BLaER1 treated with 17β-estradiol and CSF1 and Interleukin-3, amounts not matched to agents 10 nM and 100 nM (cell line): ENCODE data around the gene PNMA6E.

ENCODE experiments used
- H3K27ac ChIP-seq, 11 experiments: shearing (Covaris generic); formaldehyde crosslinking; 2 replicates each; pipeline ENCODE4 v1.8.1; 2022
- H3K27me3 ChIP-seq, 11 experiments: shearing (Covaris generic); formaldehyde crosslinking; 2 replicates each; pipeline ENCODE4 v1.8.1; 2022
- H3K36me3 ChIP-seq, 11 experiments: shearing (Covaris generic); formaldehyde crosslinking; 2 replicates each; pipeline ENCODE4 v1.8.1; 2022
- H3K4me1 ChIP-seq, 10 experiments: shearing (Covaris generic); formaldehyde crosslinking; 2 replicates each; pipeline ENCODE4 v1.8.1; 2022
- H3K4me2 ChIP-seq, 11 experiments: shearing (Covaris generic); formaldehyde crosslinking; 2 replicates each; pipeline ENCODE4 v1.8.1; 2022
- H3K4me3 ChIP-seq, 10 experiments: shearing (Covaris generic); formaldehyde crosslinking; 2 replicates each; pipeline ENCODE4 v1.8.1; 2022
- H3K9ac ChIP-seq, 11 experiments: shearing (Covaris generic); formaldehyde crosslinking; 2 replicates each; pipeline ENCODE4 v1.8.1; 2022
- H3K9me3 ChIP-seq, 11 experiments: shearing (Covaris generic); formaldehyde crosslinking; replicated peaks in 1 of 11; 2 replicates each; pipeline ENCODE4 v1.8.1; 2022
- H4K20me1 ChIP-seq, 11 experiments: shearing (Covaris generic); formaldehyde crosslinking; 2 replicates each; pipeline ENCODE4 v1.8.1; 2022
- Cebpa-rat ChIP-seq, 11 experiments: shearing (Covaris generic); IDR thresholded peaks; 2 replicates each; pipeline ENCODE4 v1.8.1; 2022

The PNMA6E gene

GRCh38 chrX:153412746-153413720, 11.9 kb upstream of the PNMA6E start:
- peaks cover 72 to 99% (median 86%) of the 10 kb centered on the region in 11 experiments for H3K27me3 ChIP-seq
- peaks cover 0 to 15% (median 0%) of the 10 kb centered on the region in 11 experiments; a peak in 3 of 22 replicates for H3K9me3 ChIP-seq
- peaks cover 0 to 27% (median 0%) of the 10 kb centered on the region in 11 experiments; a peak in 8 of 22 replicates for H4K20me1 ChIP-seq
- peaks cover 13 to 26% (median 21%) of the 10 kb centered on the region in 10 experiments; a peak in 19 of 20 replicates for H3K4me1 ChIP-seq
- no peak for TF ChIP-seq Cebpa-rat (IDR thresholded peaks at IDR 0.05)
- 0 out of 20 replicates have a peak overlapping the region, but pooled peaks of 1 of the 10 experiments have one; percentile 4 for H3K4me3 ChIP-seq
- H3K27ac ChIP-seq: no peak overlapping the region
- peak overlapping the region in 4 of 11 experiments; percentile 80 to 86 (median 82); a peak in 7 of 22 replicates for H3K4me2 ChIP-seq
- H3K9ac ChIP-seq: no peak overlapping the region
- H3K36me3 ChIP-seq: no peaks in the 10 kb centered on the region

GRCh38 chrX:153411988-153412574, 10.9 kb upstream of the PNMA6E start:
- Histone ChIP-seq H3K4me1 (peaks cover 11 to 22% (median 13%) of the 10 kb centered on the region in 10 experiments; a peak in 18 of 20 replicates), H3K27ac (peak overlapping the region in 1 of 11 experiments; percentile 17; a peak in 1 of 22 replicates), H4K20me1 (peaks cover 0 to 36% (median 0%) of the 10 kb centered on the region in 11 experiments; a peak in 8 of 22 replicates), H3K27me3 (peaks cover 64 to 99% (median 85%) of the 10 kb centered on the region in 11 experiments), H3K4me2 (peak overlapping the region; percentile 56 to 86 (median 71)), H3K9ac (peak overlapping the region in 5 of 11 experiments; percentile 9 to 68 (median 45); a peak in 5 of 22 replicates), H3K36me3 (no peaks in the 10 kb centered on the region), H3K4me3 (peak overlapping the region; percentile 31 to 66 (median 46); a peak in 17 of 20 replicates), H3K9me3 (peaks cover 0 to 15% (median 0%) of the 10 kb centered on the region in 11 experiments; a peak in 3 of 22 replicates)
- no peak for TF ChIP-seq Cebpa-rat (IDR thresholded peaks at IDR 0.05)

- H3K9ac ChIP-seq: peak within 1 kb of the TSS in 7 of 11 experiments; percentile 9 to 68 (median 37); a peak in 7 of 22 replicates
- H3K36me3 ChIP-seq: no peaks in the 10 kb centered on the region
- H3K4me2 ChIP-seq: peak within 1 kb of the TSS; percentile 56 to 86 (median 71)
- H3K9me3 ChIP-seq: peaks cover 0 to 15% (median 0%) of the 10 kb centered on the region in 11 experiments; a peak in 3 of 22 replicates
- no peak for TF ChIP-seq Cebpa-rat (IDR thresholded peaks at IDR 0.05)
- peak within 1 kb of the TSS in 1 of 11 experiments; percentile 17; a peak in 1 of 22 replicates for H3K27ac ChIP-seq
- H4K20me1 ChIP-seq: peaks cover 0 to 40% (median 0%) of the 10 kb centered on the region in 11 experiments; a peak in 8 of 22 replicates
- peaks cover 57 to 99% (median 85%) of the 10 kb centered on the region in 11 experiments for H3K27me3 ChIP-seq
- peaks cover 5 to 16% (median 8%) of the 10 kb centered on the region in 10 experiments; a peak in 16 of 20 replicates for H3K4me1 ChIP-seq
- peak within 1 kb of the TSS; percentile 31 to 66 (median 46); a peak in 18 of 20 replicates for H3K4me3 ChIP-seq
These were observed 10.3 kb upstream of the PNMA6E start, which contains the start of gene ZFP92 for GRCh38 chrX:153411255-153411987. TSS of gene ZFP92 (plus strand) at chrX:153411472. CDS start at chrX:153418323, 6,851 bp downstream.

GRCh38 chrX:153410888-153411254, 9.7 kb upstream of the PNMA6E start:
- H3K4me3 ChIP-seq: 0 out of 20 replicates have a peak overlapping the region, but pooled peaks of 2 of the 10 experiments have one; percentile 46 to 66
- H3K36me3 ChIP-seq: no peaks in the 10 kb centered on the region
- peaks cover 0 to 40% (median 0%) of the 10 kb centered on the region in 11 experiments; a peak in 8 of 22 replicates for H4K20me1 ChIP-seq
- H3K4me1 ChIP-seq: peaks cover 5 to 16% (median 8%) of the 10 kb centered on the region in 10 experiments; a peak in 16 of 20 replicates
- H3K27me3 ChIP-seq: peaks cover 53 to 99% (median 85%) of the 10 kb centered on the region in 11 experiments
- TF ChIP-seq Cebpa-rat (IDR thresholded peaks at IDR 0.05): no peak
- peak overlapping the region in 1 of 11 experiments; percentile 80; a peak in 2 of 22 replicates for H3K4me2 ChIP-seq
- H3K9ac ChIP-seq: no peak overlapping the region
- no peak overlapping the region for H3K27ac ChIP-seq
- H3K9me3 ChIP-seq: peaks cover 0 to 15% (median 0%) of the 10 kb centered on the region in 11 experiments; a peak in 3 of 22 replicates

- H3K27ac ChIP-seq: no peak overlapping the region
- peaks cover 49 to 99% (median 85%) of the 10 kb centered on the region in 11 experiments for H3K27me3 ChIP-seq
- peaks cover 5 to 16% (median 8%) of the 10 kb centered on the region in 10 experiments; a peak in 16 of 20 replicates for H3K4me1 ChIP-seq
- H3K4me3 ChIP-seq: no peak overlapping the region
- H3K4me2 ChIP-seq: no peak overlapping the region
- peaks cover 0 to 40% (median 0%) of the 10 kb centered on the region in 11 experiments; a peak in 8 of 22 replicates for H4K20me1 ChIP-seq
- peaks cover 0 to 15% (median 0%) of the 10 kb centered on the region in 11 experiments; a peak in 3 of 22 replicates for H3K9me3 ChIP-seq
- no peak for TF ChIP-seq Cebpa-rat (IDR thresholded peaks at IDR 0.05)
- no peak overlapping the region for H3K9ac ChIP-seq
- H3K36me3 ChIP-seq: no peaks in the 10 kb centered on the region
These were observed 9.2 kb upstream of the PNMA6E start for GRCh38 chrX:153410373-153410772.

GRCh38 chrX:153409414-153410101, 8.4 kb upstream of the PNMA6E start:
- no peak for TF ChIP-seq Cebpa-rat (IDR thresholded peaks at IDR 0.05)
- H3K4me3 ChIP-seq: no peak overlapping the region
- H3K27me3 ChIP-seq: peaks cover 50 to 99% (median 86%) of the 10 kb centered on the region in 11 experiments
- H3K4me1 ChIP-seq: peaks cover 5 to 16% (median 8%) of the 10 kb centered on the region in 10 experiments; a peak in 16 of 20 replicates
- no peak overlapping the region for H3K9ac ChIP-seq
- H3K36me3 ChIP-seq: no peaks in the 10 kb centered on the region
- no peak overlapping the region for H3K4me2 ChIP-seq
- H4K20me1 ChIP-seq: peaks cover 0 to 40% (median 0%) of the 10 kb centered on the region in 11 experiments; a peak in 8 of 22 replicates
- peaks cover 0 to 15% (median 0%) of the 10 kb centered on the region in 11 experiments; a peak in 3 of 22 replicates for H3K9me3 ChIP-seq
- no peak overlapping the region for H3K27ac ChIP-seq

GRCh38 chrX:153408871-153409351, 7.8 kb upstream of the PNMA6E start:
- Histone ChIP-seq H3K27ac (no peak overlapping the region), H3K4me3 (no peak overlapping the region)

More at GRCh38 chrX:153408871-153409351, 7.8 kb upstream of the PNMA6E start:
- Histone ChIP-seq H3K36me3 (no peaks in the 10 kb centered on the region), H3K27me3 (peaks cover 49 to 99% (median 86%) of the 10 kb centered on the region in 11 experiments), H3K4me1 (peaks cover 5 to 16% (median 8%) of the 10 kb centered on the region in 10 experiments; a peak in 16 of 20 replicates), H3K9ac (no peak overlapping the region), H3K4me2 (no peak overlapping the region), H3K9me3 (peaks cover 0 to 15% (median 0%) of the 10 kb centered on the region in 11 experiments; a peak in 3 of 22 replicates), H4K20me1 (peaks cover 0 to 40% (median 0%) of the 10 kb centered on the region in 11 experiments; a peak in 8 of 22 replicates)
- no peak for TF ChIP-seq Cebpa-rat (IDR thresholded peaks at IDR 0.05)
